H9 (cell line): ENCODE data around the gene KIF5A. TPM values are rescaled to one million over a fixed set of nuclear protein-coding genes. Genes with fewer than 3 reads are reported as not detected.

Experiments used
- DNase-seq: peaks from one replicate; pipeline ENCODE4 v3.0.0-alpha.2; 2017
- H2AFZ ChIP-seq: one replicate; pipeline ENCODE4 v1.6.1; 2013; ENCODE audit warnings: mild to moderate bottlenecking, low read length, control low read depth, moderate library complexity
- H2AK5ac ChIP-seq: 2 replicates; pipeline ENCODE4 v1.6.1; 2013; ENCODE audit warnings: low read length, control low read depth, mixed read lengths; ENCODE audit not compliant: insufficient read length
- H2BK120ac ChIP-seq: one replicate; pipeline ENCODE4 v1.6.1; 2013; ENCODE audit warnings: low read depth, mild to moderate bottlenecking, low read length, control low read depth, inconsistent platforms; ENCODE audit not compliant: poor library complexity, severe bottlenecking
- H2BK12ac ChIP-seq: 2 replicates; pipeline ENCODE4 v1.6.1; 2013; ENCODE audit warnings: low read length, control low read depth, mixed read lengths, low read depth; ENCODE audit not compliant: insufficient read length
- H2BK15ac ChIP-seq: 2 replicates; pipeline ENCODE4 v1.6.1; 2013; ENCODE audit warnings: low read depth, low read length, control low read depth
- H2BK20ac ChIP-seq: one replicate; pipeline ENCODE4 v1.6.1; 2013; ENCODE audit warnings: low read depth, mild to moderate bottlenecking, low read length, control low read depth, inconsistent platforms; ENCODE audit not compliant: poor library complexity, severe bottlenecking
- H2BK5ac ChIP-seq: 2 replicates; pipeline ENCODE4 v1.6.1; 2013; ENCODE audit warnings: low read length, control low read depth, mixed read lengths; ENCODE audit not compliant: insufficient read length
- H3K14ac ChIP-seq: 2 replicates; pipeline ENCODE4 v1.6.1; 2013; ENCODE audit warnings: low read length, control low read depth; ENCODE audit not compliant: insufficient read depth
- H3K18ac ChIP-seq: 2 replicates; pipeline ENCODE4 v1.6.1; 2013; ENCODE audit warnings: low read depth, mild to moderate bottlenecking, mixed read lengths, low read length, control low read depth; ENCODE audit not compliant: insufficient read length
- H3K23ac ChIP-seq: 2 replicates; pipeline ENCODE4 v1.6.1; 2013; ENCODE audit warnings: low read length, control low read depth, mixed read lengths, low read depth; ENCODE audit not compliant: insufficient read length
- H3K23me2 ChIP-seq: 2 replicates; pipeline ENCODE4 v1.6.1; 2013; ENCODE audit warnings: low read depth, mild to moderate bottlenecking, mixed read lengths, low read length, control low read depth; ENCODE audit not compliant: insufficient read length, poor library complexity, severe bottlenecking
- H3K27ac ChIP-seq: 2 replicates; pipeline ENCODE4 v1.5.1; 2013; ENCODE audit warnings: low read length, control low read depth, mixed read lengths, low read depth; ENCODE audit not compliant: insufficient read length
- H3K27me3 ChIP-seq: 2 replicates; pipeline ENCODE4 v1.6.1; 2013; ENCODE audit warnings: low read length, control low read depth, inconsistent platforms; ENCODE audit not compliant: insufficient read depth
- H3K4ac ChIP-seq: 2 replicates; pipeline ENCODE4 v1.6.1; 2013; ENCODE audit warnings: low read depth, mild to moderate bottlenecking, control low read depth, inconsistent platforms, low read length, moderate library complexity
- H3K4me1 ChIP-seq: 2 replicates; pipeline ENCODE4 v1.6.1; 2013; ENCODE audit warnings: low read length, control low read depth, inconsistent platforms; ENCODE audit not compliant: insufficient read depth
- H3K4me2 ChIP-seq: 2 replicates; pipeline ENCODE4 v1.6.1; 2013; ENCODE audit warnings: low read length, control low read depth, mixed read lengths; ENCODE audit not compliant: insufficient read length, insufficient read depth
- H3K56ac ChIP-seq: 2 replicates; pipeline ENCODE4 v1.6.1; 2013; ENCODE audit warnings: low read depth, mild to moderate bottlenecking, mixed read lengths, low read length, control low read depth; ENCODE audit not compliant: insufficient read length
- H3K79me1 ChIP-seq: 2 replicates; pipeline ENCODE4 v1.6.1; 2013; ENCODE audit warnings: low read depth, mild to moderate bottlenecking, moderate library complexity, low read length, control low read depth, inconsistent platforms; ENCODE audit not compliant: insufficient read depth, poor library complexity, severe bottlenecking
- H3K79me2 ChIP-seq: 2 replicates; pipeline ENCODE4 v1.6.1; 2013; ENCODE audit warnings: low read length, control low read depth, inconsistent platforms; ENCODE audit not compliant: insufficient read depth
- H3K9ac ChIP-seq: 2 replicates; pipeline ENCODE4 v1.6.1; 2013; ENCODE audit warnings: low read length, control low read depth, mixed read lengths; ENCODE audit not compliant: insufficient read length; ENCODE audit errors: extremely low read depth
- H3K9me3 ChIP-seq: one replicate; pipeline ENCODE4 v1.6.1; 2013; ENCODE audit warnings: low read depth, low read length, inconsistent platforms; ENCODE audit not compliant: control insufficient read depth
- H3T11ph ChIP-seq: one replicate; pipeline ENCODE4 v1.6.1; 2013; ENCODE audit warnings: mild to moderate bottlenecking, low read length, control low read depth, inconsistent platforms
- H4K20me1 ChIP-seq: one replicate; pipeline ENCODE4 v1.6.1; 2013; ENCODE audit not compliant: control insufficient read depth, insufficient read length, insufficient read depth
- H4K5ac ChIP-seq: 2 replicates; pipeline ENCODE4 v1.6.1; 2013; ENCODE audit warnings: low read depth, mild to moderate bottlenecking, mixed read lengths, low read length, control low read depth; ENCODE audit not compliant: insufficient read length
- H4K8ac ChIP-seq: replicated peaks from 2 replicates; pipeline ENCODE4 v1.6.1; 2013; ENCODE audit warnings: low read length, control low read depth, mixed read lengths, low read depth; ENCODE audit not compliant: insufficient read length
- H4K91ac ChIP-seq: 2 replicates; pipeline ENCODE4 v1.6.1; 2013; ENCODE audit warnings: low read depth, mild to moderate bottlenecking, moderate library complexity, mixed read lengths, low read length, control low read depth; ENCODE audit not compliant: insufficient read length
- H3K27ac Mint-ChIP-seq, 3 experiments: 2 replicates in 2 of 3; 3 replicates in 1 of 3; pipeline ENCODE4 v1.8.0; 2020 to 2021; ENCODE audit warnings: mixed read lengths in 3 of 3, mild to moderate bottlenecking in 1 of 3, moderate library complexity in 1 of 3
- H3K27me3 Mint-ChIP-seq: 2 replicates; pipeline ENCODE4 v1.8.0; 2021; ENCODE audit warnings: low read depth, mild to moderate bottlenecking, moderate library complexity, mixed read lengths
- H3K36me3 Mint-ChIP-seq, 3 experiments: 2 replicates in 2 of 3; 3 replicates in 1 of 3; pipeline ENCODE4 v1.8.0; 2020 to 2021; ENCODE audit warnings: low read depth in 3 of 3, mixed read lengths in 3 of 3; ENCODE audit not compliant: insufficient read depth in 1 of 3
- H3K4me1 Mint-ChIP-seq, 2 experiments: 2 replicates each; pipeline ENCODE4 v1.8.0; 2020; ENCODE audit warnings: mixed read lengths in 2 of 2
- H3K4me3 Mint-ChIP-seq, 2 experiments: 2 replicates in 1 of 2; 3 replicates in 1 of 2; pipeline ENCODE4 v1.8.0; 2020 to 2021; ENCODE audit warnings: mild to moderate bottlenecking in 2 of 2, mixed read lengths in 2 of 2, moderate library complexity in 1 of 2
- H3K9me3 Mint-ChIP-seq, 2 experiments: 2 replicates in 1 of 2; 3 replicates in 1 of 2; pipeline ENCODE4 v1.8.0; 2020; ENCODE audit warnings: mild to moderate bottlenecking in 2 of 2, mixed read lengths in 2 of 2, moderate library complexity in 1 of 2
- WGBS: extraction: QIAGEN DNeasy Blood & Tissue Kit; methylation state at CpG from one replicate; pipeline ENCODE4 v1.1.7; 2013; ENCODE audit warnings: missing lambda C conversion rate, low lambda C conversion rate, mixed read lengths; ENCODE audit not compliant: insufficient read length; ENCODE audit errors: extremely low coverage; 5-methylcytosine and 5-hydroxymethylcytosine counted together
- total RNA-seq: library from RNA; stranded (reverse); gene quantifications from 2 replicates; pipeline ENCODE4 v1.2.1, GENCODE V29; 2021
- TF ChIP-seq, protein P1 (sequence below): fragments of 200-600 bp; sonication (generic); conservative IDR thresholded peaks from 3 replicates; pipeline ENCODE4 v1.8.0; 2021; ENCODE audit warnings: antibody characterized with exemption, mild to moderate bottlenecking

KIF5A gene
- total RNA-seq, 1 experiment from 2014 or later: 18.5 TPM

DNA sequence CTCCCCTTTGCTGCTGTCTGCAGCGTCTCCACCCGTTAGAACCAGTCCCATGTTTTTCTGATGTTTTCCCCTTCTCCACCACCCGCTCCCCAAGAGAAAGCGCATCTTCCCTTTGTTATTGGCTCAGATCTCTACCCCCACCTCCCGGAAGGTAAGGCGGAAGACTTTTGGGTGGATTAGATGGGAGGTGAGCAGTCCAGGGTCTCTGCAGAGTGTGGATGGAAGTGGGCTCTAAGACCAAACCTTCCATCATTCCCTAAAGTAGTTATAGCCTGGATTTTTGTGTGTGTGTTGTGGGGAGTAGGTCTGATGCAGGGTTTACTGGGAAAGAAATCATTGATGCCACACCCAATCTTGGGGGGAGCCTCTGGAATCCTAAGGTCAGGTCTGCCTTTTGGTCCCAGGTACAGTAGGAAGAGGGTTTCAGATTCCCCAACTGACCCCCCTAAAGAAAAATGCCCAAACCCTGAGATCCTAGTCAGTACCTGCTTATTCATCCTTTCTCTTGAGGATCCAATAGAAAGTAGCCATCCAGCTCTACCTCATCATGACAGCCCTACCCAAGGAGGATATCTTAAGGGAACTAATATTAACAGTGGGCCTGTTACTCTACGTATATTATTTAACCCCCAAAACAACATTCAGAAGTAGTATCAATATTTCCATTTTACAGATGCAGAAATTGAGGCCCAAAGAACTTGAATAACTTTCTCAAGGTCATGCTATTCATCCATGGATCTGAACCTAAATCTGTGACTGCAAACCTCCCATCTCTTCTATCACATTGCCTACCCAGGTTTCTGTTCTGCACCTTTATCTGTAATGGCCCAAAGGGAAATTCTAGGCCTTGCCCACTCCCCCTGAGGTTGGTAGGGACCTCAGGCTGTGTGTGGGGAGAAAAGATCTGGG lies 1.1 kb downstream of the KIF5A start:
- Histone ChIP-seq H4K5ac (no peak overlapping the region), H2BK12ac (no peak overlapping the region), H3K56ac (no peak overlapping the region), H4K8ac (no peak overlapping the region), H3K9me3 (no peaks in the 10 kb centered on the region), H3K14ac (no peak overlapping the region), H2AK5ac (no peak overlapping the region), H3K27ac (no peak overlapping the region), H3K23ac (no peak overlapping the region), H2BK120ac (no peak overlapping the region), H4K20me1 (no peaks in the 10 kb centered on the region), H3K4ac (no peak overlapping the region), H3K23me2 (peaks cover 16% of the 10 kb centered on the region), H2BK15ac (no peak overlapping the region), H2AFZ (no peak overlapping the region), H2BK5ac (no peak overlapping the region), H3K18ac (no peak overlapping the region), H4K91ac (no peak overlapping the region), H3T11ph (no peak overlapping the region), H3K27me3 (no peaks in the 10 kb centered on the region; the same call in 1 of the 2 replicates), H2BK20ac (no peak overlapping the region), H3K79me1 (peaks cover 7% of the 10 kb centered on the region), H3K4me2 (peak overlapping the region; percentile 56), H3K79me2 (no peaks in the 10 kb centered on the region; the same call in 1 of the 2 replicates), H3K4me1 (peaks cover 9% of the 10 kb centered on the region), H3K9ac (no peak overlapping the region)
- Mint-ChIP-seq H3K27me3 (peaks cover 22% of the 10 kb centered on the region), H3K4me3 (peak overlapping the region; percentile 84 to 89), H3K9me3 (no peaks in the 10 kb centered on the region), H3K4me1 (peaks cover 48 to 62% of the 10 kb centered on the region in 2 experiments), H3K27ac (no peak overlapping the region; a peak in 2 of 7 replicates), H3K36me3 (peaks cover 3 to 4% (median 4%) of the 10 kb centered on the region in 3 experiments; a peak in 4 of 7 replicates)
- DNase-seq: no peak
- TF ChIP-seq, protein P1, sequence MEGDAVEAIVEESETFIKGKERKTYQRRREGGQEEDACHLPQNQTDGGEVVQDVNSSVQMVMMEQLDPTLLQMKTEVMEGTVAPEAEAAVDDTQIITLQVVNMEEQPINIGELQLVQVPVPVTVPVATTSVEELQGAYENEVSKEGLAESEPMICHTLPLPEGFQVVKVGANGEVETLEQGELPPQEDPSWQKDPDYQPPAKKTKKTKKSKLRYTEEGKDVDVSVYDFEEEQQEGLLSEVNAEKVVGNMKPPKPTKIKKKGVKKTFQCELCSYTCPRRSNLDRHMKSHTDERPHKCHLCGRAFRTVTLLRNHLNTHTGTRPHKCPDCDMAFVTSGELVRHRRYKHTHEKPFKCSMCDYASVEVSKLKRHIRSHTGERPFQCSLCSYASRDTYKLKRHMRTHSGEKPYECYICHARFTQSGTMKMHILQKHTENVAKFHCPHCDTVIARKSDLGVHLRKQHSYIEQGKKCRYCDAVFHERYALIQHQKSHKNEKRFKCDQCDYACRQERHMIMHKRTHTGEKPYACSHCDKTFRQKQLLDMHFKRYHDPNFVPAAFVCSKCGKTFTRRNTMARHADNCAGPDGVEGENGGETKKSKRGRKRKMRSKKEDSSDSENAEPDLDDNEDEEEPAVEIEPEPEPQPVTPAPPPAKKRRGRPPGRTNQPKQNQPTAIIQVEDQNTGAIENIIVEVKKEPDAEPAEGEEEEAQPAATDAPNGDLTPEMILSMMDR: no peak
- WGBS: no CpG with 5 or more reads among the region's 7 CpGs
